ENCODE measurements around the gene TBC1D20.

TBC1D20 gene

DNA sequence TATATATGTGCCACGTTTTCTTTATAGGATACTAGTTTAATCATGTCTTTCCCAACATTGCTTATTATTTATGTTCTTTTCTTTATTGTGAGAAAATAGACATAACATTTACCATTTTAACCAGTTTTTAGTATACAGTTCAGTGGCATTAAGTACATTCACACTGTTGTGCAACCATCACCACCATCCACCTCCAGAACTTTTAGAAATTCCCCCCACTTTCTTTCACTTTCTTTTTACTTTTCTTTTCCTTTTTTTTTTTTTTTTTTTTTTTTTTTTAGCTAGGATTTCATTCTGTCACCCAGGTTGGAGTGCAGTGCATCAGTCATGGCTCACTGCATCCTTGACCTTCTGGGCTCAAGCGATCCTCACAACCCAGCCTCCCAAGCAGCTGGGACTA, 35.8 kb downstream of the TBC1D20 start:
- DNase-seq (ENCODE audit: extremely low spot score, insufficient read length, low read depth) (no peak), FAIRE-seq (no peak)

DNA sequence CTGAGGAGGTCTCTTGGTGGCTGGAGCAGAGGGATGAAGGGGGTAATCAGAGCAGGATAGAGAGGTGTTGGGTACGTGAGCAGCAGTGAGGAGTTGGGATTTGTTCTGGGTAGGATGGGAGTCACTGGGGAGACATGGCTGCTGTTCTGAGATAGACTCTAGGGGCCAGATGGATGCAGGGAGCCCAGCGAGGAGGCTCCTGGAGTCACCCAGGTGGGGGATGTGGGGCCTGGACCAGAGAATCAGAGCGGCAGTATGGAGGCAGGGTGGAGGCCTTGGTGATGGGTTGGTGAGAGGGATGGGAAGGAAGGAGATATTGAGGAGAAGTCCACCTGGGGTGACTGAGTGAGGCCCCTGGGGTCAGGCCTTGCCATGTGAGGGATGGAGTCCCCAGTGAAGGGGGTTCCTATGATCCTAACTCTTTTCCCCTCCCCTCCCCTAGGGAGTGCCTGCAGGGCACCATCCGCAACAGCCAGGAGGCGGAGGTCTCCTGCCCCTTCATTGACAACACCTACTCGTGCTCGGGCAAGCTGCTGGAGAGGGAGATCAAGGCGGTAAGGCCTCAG, 40.6 kb downstream of the TBC1D20 start:
- FAIRE-seq (no peak), DNase-seq (ENCODE audit: extremely low spot score, insufficient read length, low read depth) (no peak)

DNA sequence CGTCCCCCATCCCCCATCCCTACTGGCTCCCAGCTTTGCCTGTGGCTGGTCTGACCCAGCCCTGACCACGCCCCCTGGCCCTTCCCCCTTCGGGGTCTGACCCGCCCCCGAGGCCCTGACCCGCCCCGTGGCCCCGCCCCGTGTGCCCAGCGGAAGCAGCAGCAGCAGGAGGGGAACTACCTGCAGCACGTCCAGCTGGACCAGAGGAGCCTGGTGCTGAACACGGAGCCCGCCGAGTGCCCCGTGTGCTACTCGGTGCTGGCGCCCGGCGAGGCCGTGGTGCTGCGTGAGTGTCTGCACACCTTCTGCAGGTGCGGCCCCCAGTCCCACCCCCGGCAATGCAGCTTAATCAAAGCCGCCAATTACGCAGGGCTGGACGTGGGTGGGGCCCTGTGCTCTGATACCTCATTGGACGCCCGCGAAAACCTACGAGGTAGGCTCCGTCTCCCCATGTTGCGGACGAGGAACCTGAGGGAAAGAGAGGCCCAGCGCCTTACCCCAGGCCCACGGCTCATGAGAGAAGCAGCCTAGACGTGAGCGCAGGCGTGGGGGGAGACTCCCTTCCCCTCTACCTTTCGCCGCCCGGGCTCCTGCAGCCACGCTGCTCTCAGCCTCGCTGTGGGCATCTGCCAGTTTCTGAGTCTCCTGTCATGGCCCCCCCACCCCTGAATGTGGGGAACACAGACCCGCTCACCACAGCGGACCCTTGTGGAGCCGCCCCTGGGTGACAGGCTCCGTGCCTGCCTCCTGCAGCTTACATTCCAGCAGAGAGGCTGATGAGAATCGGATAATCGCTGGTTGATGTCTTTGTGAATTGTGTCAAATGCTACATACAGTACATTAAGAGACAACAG, 41.4 kb downstream of the TBC1D20 start:
- DNase-seq (ENCODE audit: extremely low spot score, insufficient read length, low read depth): no peak
- FAIRE-seq: no peak

- no peak for FAIRE-seq
- no peak for DNase-seq (ENCODE audit: extremely low spot score, insufficient read length, low read depth)
These were observed 42.1 kb downstream of the TBC1D20 start for GRCh38 chr20:420166-420620.

DNA sequence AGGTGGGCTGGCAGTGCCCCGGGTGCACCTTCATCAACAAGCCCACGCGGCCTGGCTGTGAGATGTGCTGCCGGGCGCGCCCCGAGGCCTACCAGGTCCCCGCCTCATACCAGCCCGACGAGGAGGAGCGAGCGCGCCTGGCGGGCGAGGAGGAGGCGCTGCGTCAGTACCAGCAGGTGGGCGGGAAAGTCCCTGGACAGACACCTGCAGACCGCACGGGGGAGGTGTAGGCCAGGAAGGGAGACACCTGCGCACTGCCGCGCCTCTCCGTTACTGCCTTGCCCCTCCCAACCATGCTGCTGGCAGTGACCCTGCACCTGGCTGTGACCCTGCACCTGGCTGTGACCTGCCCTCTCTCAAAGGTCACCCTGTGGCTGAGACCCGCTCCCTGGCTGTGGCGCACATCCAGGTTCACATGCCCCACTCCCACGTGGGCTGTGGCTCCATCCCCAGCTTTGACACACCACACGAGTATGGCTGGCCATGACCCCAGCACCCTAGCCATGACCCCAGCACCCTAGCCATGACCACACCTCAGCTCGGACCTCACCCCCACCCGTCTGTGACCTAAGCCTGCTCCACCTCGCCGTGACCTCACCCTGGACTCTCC, 42.7 kb downstream of the TBC1D20 start:
- DNase-seq (ENCODE audit: extremely low spot score, insufficient read length, low read depth): no peak
- no peak for FAIRE-seq

- DNase-seq (ENCODE audit: extremely low spot score, insufficient read length, low read depth) (no peak), FAIRE-seq (no peak)
These were observed 43.4 kb downstream of the TBC1D20 start for GRCh38 chr20:418858-419365.

- DNase-seq (ENCODE audit: extremely low spot score, insufficient read length, low read depth) (no peak), FAIRE-seq (no peak)
These were observed 44.5 kb downstream of the TBC1D20 start for GRCh38 chr20:417801-418342.

DNA sequence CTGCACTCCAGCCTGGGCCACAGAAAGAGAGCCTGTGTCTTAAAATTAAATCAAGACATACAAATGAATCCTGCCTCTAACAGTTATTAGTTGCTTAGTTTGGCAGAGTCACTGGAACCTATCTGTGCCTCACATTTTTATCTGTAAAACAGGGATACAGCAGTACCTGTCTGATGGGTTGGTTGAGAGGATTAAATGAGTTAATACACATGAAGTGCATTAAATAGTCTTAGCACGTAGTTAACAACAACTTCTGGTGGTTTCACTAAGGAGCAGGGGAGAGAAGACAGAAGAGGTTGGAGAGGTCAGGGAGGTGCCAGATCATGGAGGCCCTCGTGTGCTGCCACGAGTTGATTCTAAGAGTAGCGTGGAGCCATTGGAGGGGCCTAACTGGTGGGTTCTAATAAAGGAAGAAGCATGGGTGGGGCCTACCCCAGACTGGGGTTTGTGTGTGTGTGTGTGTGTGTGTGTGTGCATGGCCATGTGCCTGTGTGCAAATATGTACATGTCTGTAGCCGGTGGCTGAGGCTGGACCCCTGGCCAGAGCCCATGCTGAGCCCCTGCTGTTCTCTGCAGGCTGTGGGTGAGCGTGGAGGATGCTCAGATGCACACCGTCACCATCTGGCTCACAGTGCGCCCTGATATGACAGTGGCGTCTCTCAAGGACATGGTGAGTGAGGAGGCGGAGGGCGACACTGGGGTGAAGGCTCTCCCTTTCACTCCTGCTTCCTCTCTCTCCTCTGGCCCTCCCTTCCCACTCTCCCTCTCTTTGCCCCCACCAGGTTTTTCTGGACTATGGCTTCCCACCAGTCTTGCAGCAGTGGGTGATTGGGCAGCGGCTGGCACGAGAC, 45.2 kb downstream of the TBC1D20 start:
- FAIRE-seq: no peak
- no peak for DNase-seq (ENCODE audit: extremely low spot score, insufficient read length, low read depth)

- no peak for FAIRE-seq
These were observed 46.5 kb downstream of the TBC1D20 start for GRCh38 chr20:415820-416322.

GRCh38 chr20:414161-414560, 48.2 kb downstream of the TBC1D20 start:
- DNase-seq (ENCODE audit: extremely low spot score, insufficient read length, low read depth) (no peak), FAIRE-seq (no peak)

More at GRCh38 chr20:415820-416322, 46.5 kb downstream of the TBC1D20 start:
- no peak for DNase-seq (ENCODE audit: extremely low spot score, insufficient read length, low read depth)

GRCh38 chr20:412081-412480, 50.3 kb downstream of the TBC1D20 start:
- FAIRE-seq (no peak), DNase-seq (ENCODE audit: extremely low spot score, insufficient read length, low read depth) (no peak)

DNA sequence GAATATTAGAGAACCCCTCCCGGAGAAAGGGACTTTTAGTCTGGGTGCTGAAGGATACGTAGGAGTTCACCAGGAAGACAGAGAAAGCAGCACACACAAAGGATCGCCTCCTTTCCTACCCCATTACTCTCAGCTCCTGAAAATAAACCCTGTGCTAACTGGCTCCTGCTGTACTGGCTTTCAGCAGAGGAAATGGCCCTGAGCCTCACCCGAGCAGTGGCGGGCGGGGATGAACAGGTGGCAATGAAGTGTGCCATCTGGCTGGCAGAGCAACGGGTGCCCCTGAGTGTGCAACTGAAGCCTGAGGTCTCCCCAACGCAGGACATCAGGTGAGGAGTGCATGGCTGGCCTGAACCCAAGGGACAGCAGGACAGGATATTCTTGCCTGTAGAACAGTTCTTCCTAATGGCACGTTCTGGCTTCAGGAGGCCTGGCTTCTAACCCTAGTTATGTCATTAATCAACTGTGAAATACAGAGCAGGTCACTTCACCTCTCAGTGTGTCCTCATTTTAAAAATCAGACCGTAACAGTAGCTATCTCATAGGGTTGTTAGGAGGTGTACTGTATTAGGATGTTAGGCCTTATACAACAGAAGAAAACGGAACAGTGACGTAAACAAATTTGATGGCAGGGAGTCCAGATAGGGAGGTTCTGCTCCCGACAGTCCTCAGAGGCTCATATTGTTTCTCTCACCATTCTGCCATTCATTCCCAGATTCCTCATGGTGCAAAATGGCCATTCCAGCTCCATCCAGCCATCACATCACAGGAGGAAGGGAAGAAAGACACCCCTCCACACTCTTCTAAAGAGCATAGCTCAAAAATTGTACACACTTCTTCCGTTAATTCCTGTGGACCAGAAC, 52.4 kb downstream of the TBC1D20 start:
- no peak for FAIRE-seq
- no peak for DNase-seq (ENCODE audit: extremely low spot score, insufficient read length, low read depth)

GRCh38 chr20:408843-409696, 53.3 kb downstream of the TBC1D20 start:
- FAIRE-seq: peak; percentile 31

DNA sequence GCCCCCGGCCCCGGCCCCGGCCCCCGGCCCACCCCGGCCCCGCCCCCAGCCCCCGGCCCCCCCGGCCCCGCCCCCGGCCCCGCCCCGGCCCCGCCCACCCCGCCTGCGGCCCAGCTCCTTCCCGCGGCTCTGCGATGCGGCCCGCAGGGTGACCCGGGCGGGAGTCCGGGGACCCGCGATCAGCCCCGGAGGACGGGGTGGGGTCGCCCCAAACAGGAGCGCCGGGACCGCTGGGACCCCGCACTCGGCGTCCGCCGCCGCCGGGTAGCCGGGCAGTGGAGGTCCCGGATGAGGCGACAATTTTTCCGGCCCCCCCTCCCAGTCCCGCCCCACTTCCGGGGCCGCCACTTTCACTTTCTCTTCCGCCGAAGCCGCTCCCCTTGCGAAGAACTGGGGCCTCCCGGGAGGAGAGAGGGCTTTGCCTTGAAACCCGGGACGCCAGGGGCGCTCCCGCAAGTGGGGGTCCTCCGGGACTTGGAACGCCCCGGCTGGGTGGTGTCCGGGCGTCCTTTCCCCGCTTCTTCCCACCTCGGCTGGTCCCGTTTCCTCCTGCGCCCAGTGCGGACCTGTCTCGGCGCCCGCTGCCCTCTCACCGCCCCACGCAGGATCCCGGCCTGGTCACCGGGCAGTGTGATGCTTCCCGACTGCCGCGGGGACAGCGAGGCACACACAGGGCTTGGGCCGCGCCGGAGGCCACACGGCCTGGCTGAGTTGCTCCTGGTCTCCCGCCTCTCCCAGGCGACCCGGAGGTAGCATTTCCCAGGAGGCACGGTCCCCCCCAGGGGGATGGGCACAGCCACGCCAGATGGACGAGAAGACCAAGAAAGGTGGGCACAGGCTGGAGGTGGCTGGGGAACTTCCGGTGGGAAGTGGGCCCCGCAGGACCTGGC, 54.1 kb downstream of the TBC1D20 start, which contains the start of gene RBCK1:
TSS of gene RBCK1 (plus strand) at position 347 of the 890 bp plus-strand sequence. CDS start at position 806, 459 bp downstream.
- peak; percentile 55 for FAIRE-seq
- peak; percentile 96 for DNase-seq (ENCODE audit: extremely low spot score, insufficient read length, low read depth)

More at GRCh38 chr20:408843-409696, 53.3 kb downstream of the TBC1D20 start:
- DNase-seq (ENCODE audit: extremely low spot score, insufficient read length, low read depth): no peak

DNA sequence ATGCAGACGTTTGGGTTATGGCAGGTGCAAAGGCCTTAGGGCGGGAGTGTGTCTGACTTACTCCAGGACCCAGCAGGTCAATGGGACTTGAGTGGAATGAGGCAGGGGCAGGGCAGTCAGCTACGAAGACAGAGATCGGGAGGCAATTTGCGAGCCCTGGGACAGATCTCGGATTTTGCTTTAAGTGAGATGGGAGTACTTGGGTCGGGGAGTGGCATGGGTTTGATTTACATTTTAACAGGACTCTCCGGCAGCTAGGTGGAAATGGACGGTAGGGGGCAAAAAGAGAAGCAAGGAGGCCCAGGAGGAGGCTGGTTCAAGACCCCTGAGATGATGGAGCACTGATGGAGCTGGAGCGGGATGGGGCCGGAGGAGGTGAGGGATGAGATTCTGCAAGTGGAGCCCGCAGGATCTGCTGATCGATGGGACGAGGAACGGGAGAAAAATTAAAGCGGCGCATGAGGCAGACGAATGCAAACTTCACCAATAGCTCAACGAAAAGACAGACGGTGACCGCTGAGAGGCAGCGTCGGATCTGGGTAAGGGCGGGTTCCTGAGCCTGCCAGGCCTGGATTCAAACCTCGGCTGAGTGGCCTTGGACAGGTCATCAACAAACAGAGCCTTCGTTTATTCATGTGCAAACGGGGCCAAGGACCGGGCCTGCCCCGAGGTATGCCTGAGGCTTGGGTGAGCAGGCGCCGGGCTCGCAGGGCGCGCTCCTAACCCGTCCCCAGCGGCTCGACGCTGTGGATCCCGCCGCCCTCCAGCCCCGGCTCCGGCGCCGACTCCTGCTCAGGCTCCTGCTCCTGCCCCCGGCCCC, 55.0 kb downstream of the TBC1D20 start:
- DNase-seq (ENCODE audit: extremely low spot score, insufficient read length, low read depth) (peak; percentile 82), FAIRE-seq (peak; percentile 60)
